Osteoblast (primary cell): ENCODE results near the gene GSE1. TPM values are rescaled to one million over a fixed set of nuclear protein-coding genes. Genes with fewer than 3 reads are reported as not detected.

Experiments
- DNase-seq: peaks from one replicate; pipeline ENCODE4 v3.0.0; 2011; ENCODE audit warnings: low spot score, mixed read lengths; ENCODE audit not compliant: insufficient read length; ENCODE audit errors: missing footprints
- H2AFZ ChIP-seq: 2 replicates; pipeline ENCODE4 v1.6.0; 2011; ENCODE audit warnings: mild to moderate bottlenecking, low read length
- H3K27ac ChIP-seq: 2 replicates; pipeline ENCODE4 v1.5.1; 2011; ENCODE audit warnings: mild to moderate bottlenecking, low read depth, low read length, moderate library complexity
- H3K27me3 ChIP-seq: 2 replicates; pipeline ENCODE4 v1.6.0; 2012; ENCODE audit warnings: mild to moderate bottlenecking, control low read depth, inconsistent platforms, low read length, moderate library complexity; ENCODE audit not compliant: insufficient read depth
- H3K36me3 ChIP-seq: 2 replicates; pipeline ENCODE4 v1.5.1; 2011; ENCODE audit warnings: mild to moderate bottlenecking, low read length, control low read depth, moderate library complexity; ENCODE audit not compliant: insufficient read depth
- H3K4me1 ChIP-seq: 2 replicates; pipeline ENCODE4 v1.5.1; 2011; ENCODE audit warnings: mild to moderate bottlenecking, low read length, control low read depth, moderate library complexity; ENCODE audit not compliant: insufficient read depth
- H3K4me2 ChIP-seq: 2 replicates; pipeline ENCODE4 v1.6.0; 2011; ENCODE audit warnings: mild to moderate bottlenecking, low read length; ENCODE audit not compliant: insufficient read depth
- H3K4me3 ChIP-seq: fragments of 200-600 bp; sonication (generic); 3 replicates; pipeline ENCODE4 v1.5.1; 2012; ENCODE audit warnings: mild to moderate bottlenecking, low read length, inconsistent platforms; ENCODE audit not compliant: insufficient read depth
- H3K79me2 ChIP-seq: 2 replicates; pipeline ENCODE4 v1.6.0; 2012; ENCODE audit warnings: mild to moderate bottlenecking, low read length, control low read depth, inconsistent platforms; ENCODE audit not compliant: insufficient read depth
- H3K9me3 ChIP-seq: 2 replicates; pipeline ENCODE4 v1.5.1; 2011; ENCODE audit warnings: low read depth, low read length, control low read depth
- H4K20me1 ChIP-seq: 2 replicates; pipeline ENCODE4 v1.6.0; 2012; ENCODE audit warnings: mild to moderate bottlenecking, low read length, control low read depth; ENCODE audit not compliant: insufficient read depth
- CTCF ChIP-seq: IDR thresholded peaks from 2 replicates; pipeline ENCODE4 v1.5.1; 2011; ENCODE audit warnings: mild to moderate bottlenecking, low read depth, low read length, moderate library complexity; ENCODE audit errors: extremely low read depth
- total RNA-seq: library from RNA; depleted of rRNA; stranded (reverse); fragments of >200 nt; gene quantifications from 2 replicates; pipeline ENCODE4 v1.2.3, GENCODE V29; 2012

GSE1 gene
- total RNA-seq, 1 donor: 49.6 TPM

- TF ChIP-seq CTCF: no peak
- Histone ChIP-seq H3K27me3 (no peaks in the 10 kb centered on the region), H3K36me3 (no peaks in the 10 kb centered on the region), H2AFZ (no peak overlapping the region), H3K4me2 (no peak overlapping the region), H4K20me1 (peaks cover 82% of the 10 kb centered on the region), H3K4me3 (no peak overlapping the region), H3K27ac (no peak overlapping the region), H3K4me1 (no peaks in the 10 kb centered on the region), H3K79me2 (peaks cover 58% of the 10 kb centered on the region), H3K9me3 (no peaks in the 10 kb centered on the region)
- no peak for DNase-seq
Observed at GRCh38 chr16:85645021-85645589, 32.0 kb downstream of the GSE1 start.

GRCh38 chr16:85646358-85646907, 33.3 kb downstream of the GSE1 start:
- H3K27ac ChIP-seq: no peak overlapping the region
- H3K4me1 ChIP-seq: no peaks in the 10 kb centered on the region
- no peaks in the 10 kb centered on the region for H3K36me3 ChIP-seq
- no peaks in the 10 kb centered on the region for H3K27me3 ChIP-seq
- no peak for TF ChIP-seq CTCF
- no peak for DNase-seq
- H3K4me3 ChIP-seq: no peak overlapping the region
- no peak overlapping the region for H3K4me2 ChIP-seq
- H4K20me1 ChIP-seq: peaks cover 70% of the 10 kb centered on the region
- peaks cover 47% of the 10 kb centered on the region for H3K79me2 ChIP-seq
- no peaks in the 10 kb centered on the region for H3K9me3 ChIP-seq
- no peak overlapping the region for H2AFZ ChIP-seq

- Histone ChIP-seq H3K79me2 (peaks cover 44% of the 10 kb centered on the region), H2AFZ (no peak overlapping the region), H3K9me3 (no peaks in the 10 kb centered on the region), H3K27me3 (no peaks in the 10 kb centered on the region), H4K20me1 (peaks cover 70% of the 10 kb centered on the region), H3K4me2 (no peak overlapping the region), H3K36me3 (no peaks in the 10 kb centered on the region), H3K4me3 (no peak overlapping the region), H3K27ac (no peak overlapping the region), H3K4me1 (no peaks in the 10 kb centered on the region)
- no peak for TF ChIP-seq CTCF
- no peak for DNase-seq
Observed at GRCh38 chr16:85646976-85647375, 33.9 kb downstream of the GSE1 start.

GRCh38 chr16:85648070-85648714, 35.1 kb downstream of the GSE1 start:
- Histone ChIP-seq H3K4me2 (no peak overlapping the region), H3K36me3 (no peaks in the 10 kb centered on the region), H3K9me3 (no peaks in the 10 kb centered on the region), H2AFZ (no peak overlapping the region), H3K4me1 (no peaks in the 10 kb centered on the region), H3K79me2 (peaks cover 34% of the 10 kb centered on the region), H3K27me3 (no peaks in the 10 kb centered on the region), H3K4me3 (no peak overlapping the region), H3K27ac (no peak overlapping the region), H4K20me1 (peaks cover 60% of the 10 kb centered on the region)
- TF ChIP-seq CTCF: no peak
- DNase-seq: no peak
